ENCODE data around the gene GALNT18. TPM values are rescaled to one million over a fixed set of nuclear protein-coding genes. Genes with fewer than 3 reads are reported as not detected.

Gene GALNT18
- total RNA-seq, 1 donor from 2014 or later = 76.9 TPM

DNA sequence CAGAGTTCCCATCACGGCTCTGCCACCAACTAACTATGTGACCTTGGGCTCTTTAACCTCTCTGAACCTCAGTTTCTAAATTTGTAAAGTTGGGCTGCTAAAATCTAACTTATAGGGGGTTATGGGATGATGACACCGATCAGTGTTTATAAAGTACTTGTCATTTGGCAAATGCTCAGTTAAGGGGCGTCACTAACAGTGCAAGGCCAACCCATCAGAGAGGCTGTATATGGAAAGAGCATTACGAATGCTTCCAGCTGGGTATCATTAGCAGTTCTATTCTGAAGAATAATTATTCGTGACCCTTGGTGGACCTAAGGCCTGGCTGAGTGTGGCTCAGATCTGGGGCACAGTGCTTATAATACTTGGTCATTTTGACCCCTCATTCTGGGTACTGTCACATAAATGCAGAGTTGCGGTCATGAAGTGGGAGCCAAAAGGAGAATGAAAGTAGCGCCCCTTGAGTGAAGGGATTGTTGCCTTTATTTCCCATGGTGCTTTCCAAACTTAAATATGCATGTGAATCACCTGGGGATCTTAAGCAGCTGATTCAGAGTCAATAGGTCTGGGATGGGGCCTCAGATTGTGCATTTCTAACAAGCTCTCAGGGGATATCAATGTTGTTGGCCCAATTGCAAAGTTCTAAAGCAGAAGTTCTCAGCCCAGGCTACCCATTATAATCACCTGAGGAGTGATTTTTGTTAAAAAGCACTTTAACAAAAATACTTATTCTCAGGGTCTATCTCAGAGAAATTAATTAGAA, 384.6 kb downstream of the GALNT18 start:
- Mint-ChIP-seq H3K4me3 (ENCODE audit: unreplicated experiment) (no peak overlapping the region), H3K9me3 (ENCODE audit: unreplicated experiment) (no peaks in the 10 kb centered on the region), H3K36me3 (ENCODE audit: unreplicated experiment) (no peaks in the 10 kb centered on the region), H3K27ac (ENCODE audit: unreplicated experiment) (no peak overlapping the region), H3K4me1 (ENCODE audit: low read depth, unreplicated experiment) (peaks cover 8% of the 10 kb centered on the region), H3K27me3 (ENCODE audit: unreplicated experiment) (peaks cover 2% of the 10 kb centered on the region)
- TF ChIP-seq, protein P1, sequence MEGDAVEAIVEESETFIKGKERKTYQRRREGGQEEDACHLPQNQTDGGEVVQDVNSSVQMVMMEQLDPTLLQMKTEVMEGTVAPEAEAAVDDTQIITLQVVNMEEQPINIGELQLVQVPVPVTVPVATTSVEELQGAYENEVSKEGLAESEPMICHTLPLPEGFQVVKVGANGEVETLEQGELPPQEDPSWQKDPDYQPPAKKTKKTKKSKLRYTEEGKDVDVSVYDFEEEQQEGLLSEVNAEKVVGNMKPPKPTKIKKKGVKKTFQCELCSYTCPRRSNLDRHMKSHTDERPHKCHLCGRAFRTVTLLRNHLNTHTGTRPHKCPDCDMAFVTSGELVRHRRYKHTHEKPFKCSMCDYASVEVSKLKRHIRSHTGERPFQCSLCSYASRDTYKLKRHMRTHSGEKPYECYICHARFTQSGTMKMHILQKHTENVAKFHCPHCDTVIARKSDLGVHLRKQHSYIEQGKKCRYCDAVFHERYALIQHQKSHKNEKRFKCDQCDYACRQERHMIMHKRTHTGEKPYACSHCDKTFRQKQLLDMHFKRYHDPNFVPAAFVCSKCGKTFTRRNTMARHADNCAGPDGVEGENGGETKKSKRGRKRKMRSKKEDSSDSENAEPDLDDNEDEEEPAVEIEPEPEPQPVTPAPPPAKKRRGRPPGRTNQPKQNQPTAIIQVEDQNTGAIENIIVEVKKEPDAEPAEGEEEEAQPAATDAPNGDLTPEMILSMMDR (IDR thresholded peaks at IDR 0.05; ENCODE audit: partially characterized antibody, unreplicated experiment) = no peak
- DNase-seq = no peak

DNA sequence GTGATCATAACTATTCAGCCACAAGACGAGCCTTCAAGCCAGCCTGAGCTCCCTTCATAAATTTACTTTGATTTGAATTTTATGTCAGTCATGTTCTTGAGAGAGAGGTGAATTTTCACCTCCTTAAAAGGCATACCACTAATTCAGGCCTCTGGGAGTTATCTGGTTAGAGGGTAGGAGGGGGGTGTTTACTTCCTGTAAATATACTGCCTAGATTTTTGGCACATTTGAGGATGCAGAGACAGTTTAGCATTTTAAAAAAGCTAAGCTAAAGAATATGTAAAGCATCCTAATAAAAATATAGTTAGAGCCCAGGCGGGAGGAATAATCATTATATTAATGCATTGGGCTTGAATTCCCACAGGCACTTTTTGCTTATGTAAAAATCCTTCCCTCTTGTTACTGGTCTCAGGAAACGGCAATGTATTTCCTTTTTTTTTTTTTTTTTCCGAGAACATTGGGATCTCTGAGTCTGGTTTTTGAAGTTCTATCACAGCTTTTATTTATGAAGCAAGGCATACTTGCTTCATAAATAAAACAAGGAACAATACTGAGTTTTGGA, 385.2 kb downstream of the GALNT18 start:
- H3K4me1 Mint-ChIP-seq (ENCODE audit: low read depth, unreplicated experiment) = peaks cover 8% of the 10 kb centered on the region
- no peaks in the 10 kb centered on the region for H3K36me3 Mint-ChIP-seq (ENCODE audit: unreplicated experiment)
- H3K27ac Mint-ChIP-seq (ENCODE audit: unreplicated experiment) = peak overlapping the region; percentile 42
- H3K27me3 Mint-ChIP-seq (ENCODE audit: unreplicated experiment) = peaks cover 2% of the 10 kb centered on the region
- H3K4me3 Mint-ChIP-seq (ENCODE audit: unreplicated experiment) = no peak overlapping the region
- TF ChIP-seq, protein P1 (IDR thresholded peaks at IDR 0.05; ENCODE audit: partially characterized antibody, unreplicated experiment) = no peak
- DNase-seq = no peak
- no peaks in the 10 kb centered on the region for H3K9me3 Mint-ChIP-seq (ENCODE audit: unreplicated experiment)

DNA sequence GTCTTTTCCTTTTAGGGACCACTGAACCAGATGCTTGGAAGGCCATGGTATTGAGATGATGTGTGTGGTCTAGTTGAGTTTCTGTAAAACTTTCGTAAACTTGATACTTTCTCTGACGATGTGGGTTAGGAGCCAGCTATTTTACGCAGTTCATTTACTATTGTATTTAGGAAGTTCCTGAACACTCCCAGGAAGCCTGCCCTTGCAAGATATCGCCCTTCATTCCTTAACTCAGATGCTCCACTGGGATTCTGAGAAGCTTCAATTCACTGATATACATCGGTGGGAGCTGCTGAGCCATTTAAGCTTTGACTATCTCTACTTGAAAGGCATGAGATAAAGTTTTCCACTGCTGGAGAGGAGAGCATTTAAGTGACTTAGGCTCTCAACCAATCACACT, 390.0 kb downstream of the GALNT18 start:
- H3K4me1 Mint-ChIP-seq (ENCODE audit: low read depth, unreplicated experiment) = peaks cover 4% of the 10 kb centered on the region
- H3K36me3 Mint-ChIP-seq (ENCODE audit: unreplicated experiment) = no peaks in the 10 kb centered on the region
- no peak for DNase-seq
- H3K27me3 Mint-ChIP-seq (ENCODE audit: unreplicated experiment) = peaks cover 3% of the 10 kb centered on the region
- TF ChIP-seq, protein P1 (IDR thresholded peaks at IDR 0.05; ENCODE audit: partially characterized antibody, unreplicated experiment) = no peak
- no peak overlapping the region for H3K27ac Mint-ChIP-seq (ENCODE audit: unreplicated experiment)
- H3K4me3 Mint-ChIP-seq (ENCODE audit: unreplicated experiment) = no peak overlapping the region
- H3K9me3 Mint-ChIP-seq (ENCODE audit: unreplicated experiment) = no peaks in the 10 kb centered on the region

DNA sequence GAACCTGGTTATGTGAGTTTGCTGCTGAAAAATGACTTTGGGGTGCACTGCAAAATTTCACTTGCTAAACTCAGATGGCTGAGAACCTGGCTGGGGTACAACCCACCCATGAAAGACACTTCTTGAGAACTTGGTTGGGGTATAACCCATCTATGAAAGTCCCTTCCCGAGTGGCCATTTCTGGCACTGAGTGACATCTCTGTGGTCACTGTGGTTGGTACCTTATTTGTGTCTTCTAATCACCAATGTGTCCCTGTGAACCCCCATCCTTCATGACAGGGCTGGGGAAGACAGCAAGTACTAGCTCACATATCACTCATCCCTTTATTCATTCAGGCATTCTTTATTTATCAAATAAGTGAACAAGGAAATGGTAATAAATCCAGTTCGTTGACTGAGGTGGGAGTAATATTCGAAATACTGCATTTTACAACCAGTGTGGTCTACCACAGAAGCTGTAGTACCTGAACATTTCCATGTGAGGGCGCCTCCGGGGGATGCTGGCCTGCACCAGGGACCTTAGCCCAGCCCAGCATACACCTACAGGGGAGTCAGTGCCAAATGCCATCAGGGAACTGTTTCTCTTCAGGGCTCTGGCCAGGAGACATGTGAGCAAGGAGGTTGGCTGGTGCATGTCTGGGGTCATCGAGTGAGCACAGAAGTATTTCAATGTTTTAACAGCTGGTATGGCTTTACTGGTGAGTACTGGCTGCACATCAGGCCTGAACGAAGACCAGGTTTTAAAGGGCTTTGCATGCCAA, 390.8 kb downstream of the GALNT18 start:
- H3K27me3 Mint-ChIP-seq (ENCODE audit: unreplicated experiment) = peaks cover 3% of the 10 kb centered on the region
- H3K27ac Mint-ChIP-seq (ENCODE audit: unreplicated experiment) = no peak overlapping the region
- H3K4me1 Mint-ChIP-seq (ENCODE audit: low read depth, unreplicated experiment) = peaks cover under 1% of the 10 kb centered on the region
- TF ChIP-seq, protein P1 (IDR thresholded peaks at IDR 0.05; ENCODE audit: partially characterized antibody, unreplicated experiment) = peak; percentile 61
- peak; percentile 45 for DNase-seq
- no peak overlapping the region for H3K4me3 Mint-ChIP-seq (ENCODE audit: unreplicated experiment)
- no peaks in the 10 kb centered on the region for H3K36me3 Mint-ChIP-seq (ENCODE audit: unreplicated experiment)
- peaks cover 1% of the 10 kb centered on the region for H3K9me3 Mint-ChIP-seq (ENCODE audit: unreplicated experiment)
